Coronary artery (tissue), 2 donors: ENCODE data around the gene TMCO4.

Experiments used
- DNase-seq: peaks from one replicate; pipeline ENCODE4 v3.0.0-alpha.2; 2017; ENCODE audit warnings: low spot score
- H3K27ac ChIP-seq, 2 donors: fragments of 200-600 bp; sonication (generic); one replicate each; pipeline ENCODE4 v1.5.1; 2016 to 2019
- H3K4me3 ChIP-seq: fragments of 200-600 bp; sonication (generic); 2 replicates; pipeline ENCODE4 v1.5.1; 2016; ENCODE audit warnings: mild to moderate bottlenecking, moderate library complexity
- CTCF ChIP-seq: fragments of 200-600 bp; sonication (generic); IDR thresholded peaks from one replicate; pipeline ENCODE4 v1.5.1; 2019; ENCODE audit warnings: antibody characterized with exemption

Gene TMCO4

GRCh38 chr1:19731311-19731821 lies 68.3 kb downstream of the TMCO4 start:
- Histone ChIP-seq H3K27ac (no peak overlapping the region), H3K4me3 (no peak overlapping the region)
- no peak for DNase-seq
- TF ChIP-seq CTCF = no peak

GRCh38 chr1:19730793-19731192 lies 68.9 kb downstream of the TMCO4 start:
- no peak for DNase-seq
- Histone ChIP-seq H3K4me3 (no peak overlapping the region), H3K27ac (no peak overlapping the region)
- TF ChIP-seq CTCF = no peak

- no peak overlapping the region for H3K27ac ChIP-seq
- H3K4me3 ChIP-seq = no peak overlapping the region
- TF ChIP-seq CTCF = no peak
- no peak for DNase-seq
Measured at GRCh38 chr1:19730232-19730631, 69.5 kb downstream of the TMCO4 start.

GRCh38 chr1:19728413-19729145 lies 71.1 kb downstream of the TMCO4 start:
- H3K27ac ChIP-seq = no peak overlapping the region
- TF ChIP-seq CTCF = no peak
- no peak for DNase-seq
- no peak overlapping the region for H3K4me3 ChIP-seq

- no peak for DNase-seq
- Histone ChIP-seq H3K27ac (no peak overlapping the region), H3K4me3 (no peak overlapping the region)
- no peak for TF ChIP-seq CTCF
Measured at GRCh38 chr1:19725606-19726005, 74.1 kb downstream of the TMCO4 start.

- no peak for TF ChIP-seq CTCF
- no peak for DNase-seq
- H3K4me3 ChIP-seq = no peak overlapping the region
- no peak overlapping the region for H3K27ac ChIP-seq
Measured at GRCh38 chr1:19723874-19724273, 75.8 kb downstream of the TMCO4 start.

GRCh38 chr1:19720973-19721372 lies 78.7 kb downstream of the TMCO4 start:
- Histone ChIP-seq H3K27ac (no peak overlapping the region), H3K4me3 (no peak overlapping the region)
- DNase-seq = no peak
- TF ChIP-seq CTCF = no peak
